ENCODE measurements around the gene VPREB1.
"Not testable (repeated sequence)": the region's sequence is repeated elsewhere in the genome, so short reads cannot be mapped to it uniquely, and the experiment has no call there.

VPREB1 gene

GRCh38 chr22:22245935-22246525 lies 1.4 kb downstream of the VPREB1 start:
- H3K4me3 ChIP-seq, result no peak overlapping the region
- in situ Hi-C loops (cut with MboI; ENCODE audit: low sequenced_read_pairs), result no loop called here
- H3K27me3 ChIP-seq (ENCODE audit: low read depth), result 0 out of 2 replicates have a peak, but pooled peaks cover 4% of the 10 kb centered on the region
- H3K36me3 ChIP-seq (replicated peaks), result no peaks in the 10 kb centered on the region
- no peaks in the 10 kb centered on the region for H3K4me1 ChIP-seq
- H3K9me3 ChIP-seq, result no peaks in the 10 kb centered on the region
- DNase-seq (ENCODE audit: low spot score in 2 of 2), result no peak

DNA sequence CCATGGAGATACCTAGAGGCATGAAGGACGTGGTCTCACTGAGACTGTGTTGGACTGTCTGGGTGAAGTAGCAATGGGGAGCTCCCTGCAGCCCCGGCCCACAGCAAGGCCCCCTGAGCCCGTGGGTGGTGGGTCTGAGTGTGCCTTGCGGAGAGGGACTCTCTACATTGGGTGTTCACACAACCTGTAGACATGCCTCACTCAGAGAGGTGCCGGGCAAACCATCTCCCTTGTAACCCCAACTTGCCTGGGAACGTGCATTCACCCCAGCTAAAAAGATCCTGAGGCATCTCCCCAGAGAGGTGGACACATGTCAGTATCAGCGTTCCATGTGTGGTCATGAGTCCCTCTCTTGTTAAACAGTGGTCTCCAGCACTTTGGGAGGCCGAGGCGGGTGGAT lies 2.1 kb downstream of the VPREB1 start:
- Histone ChIP-seq H3K4me1 (no peaks in the 10 kb centered on the region), H3K4me3 (no peak overlapping the region), H3K9me3 (no peaks in the 10 kb centered on the region), H3K36me3 (replicated peaks) (no peaks in the 10 kb centered on the region), H3K27me3 (ENCODE audit: low read depth) (0 out of 2 replicates have a peak, but pooled peaks cover 4% of the 10 kb centered on the region)
- no peak for DNase-seq (ENCODE audit: low spot score in 2 of 2)
- in situ Hi-C loops (cut with MboI; ENCODE audit: low sequenced_read_pairs), result no loop called here

DNA sequence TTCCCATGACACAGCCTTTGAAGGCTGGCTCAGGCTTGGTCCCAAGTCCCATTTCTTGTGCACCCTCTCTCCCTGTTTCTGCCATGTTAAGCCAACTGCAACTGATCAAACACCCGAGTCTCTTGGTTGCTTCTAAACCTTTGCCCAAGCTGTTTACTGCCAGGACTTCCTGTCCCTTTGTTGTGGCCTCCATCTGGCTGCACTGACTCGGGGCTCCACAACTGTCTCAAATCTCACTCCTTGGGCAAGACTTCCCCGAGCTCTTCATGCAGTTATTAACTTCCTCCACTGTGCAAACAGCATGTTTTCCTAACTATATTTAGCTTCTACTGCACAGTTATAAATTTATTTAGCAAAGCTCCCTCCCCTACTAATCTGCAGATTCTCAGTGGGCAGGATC lies 4.3 kb downstream of the VPREB1 start:
- Histone ChIP-seq H3K9me3 (no peaks in the 10 kb centered on the region), H3K27me3 (ENCODE audit: low read depth) (0 out of 2 replicates have a peak, but pooled peaks cover 4% of the 10 kb centered on the region), H3K4me3 (no peak overlapping the region), H3K36me3 (replicated peaks) (no peaks in the 10 kb centered on the region), H3K4me1 (no peaks in the 10 kb centered on the region)
- in situ Hi-C loops (cut with MboI; ENCODE audit: low sequenced_read_pairs), result no loop called here
- no peak for DNase-seq (ENCODE audit: low spot score in 2 of 2)

GRCh38 chr22:22250651-22251050 lies 6.1 kb downstream of the VPREB1 start:
- DNase-seq (ENCODE audit: low spot score in 2 of 2); in situ Hi-C loops (cut with MboI; ENCODE audit: low sequenced_read_pairs); H3K4me3 ChIP-seq; H3K36me3 ChIP-seq (replicated peaks); H3K9me3 ChIP-seq; H3K4me1 ChIP-seq; H3K27me3 ChIP-seq (ENCODE audit: low read depth): not testable (repeated sequence)

DNA sequence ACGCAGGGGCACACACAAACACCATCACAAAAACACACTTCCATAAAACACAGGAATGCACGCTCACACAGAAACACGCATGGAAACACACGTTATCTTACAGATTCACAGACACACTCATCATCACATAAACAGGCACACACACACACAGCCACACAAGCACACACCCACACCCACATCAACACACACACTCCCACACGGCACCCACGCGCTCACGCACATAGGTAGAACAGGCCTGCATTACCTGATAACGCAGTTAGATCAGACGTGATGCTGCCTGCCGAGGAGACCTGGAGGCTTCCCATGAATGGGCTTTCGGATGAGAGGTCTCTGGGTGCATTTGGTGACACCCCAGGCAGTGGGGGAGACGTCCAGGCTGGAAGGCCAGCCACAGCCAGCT lies 11.5 kb downstream of the VPREB1 start:
- in situ Hi-C loops (cut with MboI; ENCODE audit: low sequenced_read_pairs); H3K36me3 ChIP-seq (replicated peaks); H3K4me3 ChIP-seq; H3K27me3 ChIP-seq (ENCODE audit: low read depth); H3K9me3 ChIP-seq; DNase-seq (ENCODE audit: low spot score in 2 of 2); H3K4me1 ChIP-seq: not testable (repeated sequence)

GRCh38 chr22:22258597-22259415 lies 14.2 kb downstream of the VPREB1 start:
- H3K36me3 ChIP-seq (replicated peaks); H3K4me3 ChIP-seq; H3K9me3 ChIP-seq; in situ Hi-C loops (cut with MboI; ENCODE audit: low sequenced_read_pairs); H3K4me1 ChIP-seq; H3K27me3 ChIP-seq (ENCODE audit: low read depth); DNase-seq (ENCODE audit: low spot score in 2 of 2): not testable (repeated sequence)

DNA sequence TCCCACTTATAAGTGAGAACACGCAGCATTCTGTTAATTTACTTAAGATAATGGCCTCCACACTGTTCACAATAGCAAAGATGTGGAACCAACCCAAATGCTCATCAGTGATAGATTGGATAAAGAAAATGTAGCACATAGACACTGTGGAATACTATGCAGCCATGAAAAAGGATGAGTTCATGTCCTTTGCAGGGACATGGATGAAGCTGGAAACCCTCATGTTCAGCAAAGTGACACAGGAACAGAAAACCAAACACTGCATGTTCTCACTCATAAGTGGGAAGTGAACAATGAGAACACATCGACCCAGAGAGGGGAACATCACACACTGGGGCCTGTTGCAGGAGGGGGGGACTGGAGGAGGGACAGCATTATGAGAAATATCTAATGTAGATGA lies 15.6 kb downstream of the VPREB1 start:
- H3K9me3 ChIP-seq; in situ Hi-C loops (cut with MboI; ENCODE audit: low sequenced_read_pairs); H3K36me3 ChIP-seq (replicated peaks); DNase-seq (ENCODE audit: low spot score in 2 of 2); H3K4me1 ChIP-seq; H3K4me3 ChIP-seq; H3K27me3 ChIP-seq (ENCODE audit: low read depth): not testable (repeated sequence)

DNA sequence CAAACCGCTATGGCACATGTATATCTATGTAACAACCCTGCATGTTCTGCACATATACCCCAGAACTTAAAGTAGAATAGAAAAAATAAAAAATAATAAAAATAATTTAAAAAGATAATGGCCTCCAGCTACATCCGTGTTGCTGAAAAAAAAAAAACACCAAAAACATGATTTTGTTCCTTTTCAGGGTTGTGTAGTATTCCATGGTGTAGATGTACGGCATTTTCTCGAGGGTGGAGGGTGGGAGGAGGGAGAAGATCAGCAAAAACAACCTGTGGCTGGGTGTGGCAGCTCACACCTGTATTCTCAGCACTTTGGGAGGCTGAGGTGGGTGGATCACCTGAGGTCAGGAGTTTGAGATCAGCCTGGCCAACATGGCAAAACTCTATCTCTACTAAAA lies 16.0 kb downstream of the VPREB1 start:
- DNase-seq (ENCODE audit: low spot score in 2 of 2); H3K27me3 ChIP-seq (ENCODE audit: low read depth); H3K9me3 ChIP-seq; H3K36me3 ChIP-seq (replicated peaks); in situ Hi-C loops (cut with MboI; ENCODE audit: low sequenced_read_pairs); H3K4me1 ChIP-seq; H3K4me3 ChIP-seq: not testable (repeated sequence)

DNA sequence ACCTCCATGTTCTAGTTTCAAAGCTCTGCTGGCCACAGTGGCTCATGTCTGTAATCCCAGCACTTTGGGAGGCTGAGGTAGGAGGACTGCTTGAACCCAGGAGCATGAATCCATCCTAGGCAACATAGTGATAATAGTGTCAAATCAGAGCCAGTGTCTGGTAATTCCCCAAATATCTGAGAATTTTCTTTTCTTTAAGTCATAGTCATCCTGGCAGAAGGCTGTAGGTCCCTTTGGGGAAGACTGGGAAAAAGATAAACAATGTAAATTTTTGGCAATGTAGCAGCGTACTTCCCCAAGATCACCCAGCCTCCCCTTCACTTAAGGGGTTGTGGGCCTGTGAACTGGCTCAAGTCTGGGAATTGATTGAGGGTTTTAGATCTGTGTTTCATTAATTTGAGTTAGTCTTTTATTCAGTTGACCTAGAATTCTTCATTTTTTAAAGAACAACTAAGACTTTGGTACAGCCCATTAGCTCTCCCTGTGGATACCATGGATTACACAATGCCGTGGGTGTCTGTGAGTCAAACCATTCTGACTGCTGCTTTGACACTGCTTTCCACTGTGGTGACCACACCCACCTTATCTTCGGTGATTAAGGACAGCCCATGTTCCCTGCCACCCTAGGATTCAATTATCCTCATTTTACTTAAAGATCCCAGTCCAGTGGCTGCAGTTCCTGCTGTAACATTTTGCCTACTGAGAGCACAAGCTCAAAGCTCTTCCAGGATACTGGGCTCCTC lies 17.9 kb downstream of the VPREB1 start:
- H3K27me3 ChIP-seq (ENCODE audit: low read depth); H3K4me1 ChIP-seq; DNase-seq (ENCODE audit: low spot score in 2 of 2); H3K4me3 ChIP-seq; H3K9me3 ChIP-seq; in situ Hi-C loops (cut with MboI; ENCODE audit: low sequenced_read_pairs); H3K36me3 ChIP-seq (replicated peaks): not testable (repeated sequence)

- H3K9me3 ChIP-seq; in situ Hi-C loops (cut with MboI; ENCODE audit: low sequenced_read_pairs); H3K4me1 ChIP-seq; H3K27me3 ChIP-seq (ENCODE audit: low read depth); DNase-seq (ENCODE audit: low spot score in 2 of 2); H3K36me3 ChIP-seq (replicated peaks); H3K4me3 ChIP-seq: not testable (repeated sequence)
Observed at GRCh38 chr22:22263823-22264222, 19.2 kb downstream of the VPREB1 start.

DNA sequence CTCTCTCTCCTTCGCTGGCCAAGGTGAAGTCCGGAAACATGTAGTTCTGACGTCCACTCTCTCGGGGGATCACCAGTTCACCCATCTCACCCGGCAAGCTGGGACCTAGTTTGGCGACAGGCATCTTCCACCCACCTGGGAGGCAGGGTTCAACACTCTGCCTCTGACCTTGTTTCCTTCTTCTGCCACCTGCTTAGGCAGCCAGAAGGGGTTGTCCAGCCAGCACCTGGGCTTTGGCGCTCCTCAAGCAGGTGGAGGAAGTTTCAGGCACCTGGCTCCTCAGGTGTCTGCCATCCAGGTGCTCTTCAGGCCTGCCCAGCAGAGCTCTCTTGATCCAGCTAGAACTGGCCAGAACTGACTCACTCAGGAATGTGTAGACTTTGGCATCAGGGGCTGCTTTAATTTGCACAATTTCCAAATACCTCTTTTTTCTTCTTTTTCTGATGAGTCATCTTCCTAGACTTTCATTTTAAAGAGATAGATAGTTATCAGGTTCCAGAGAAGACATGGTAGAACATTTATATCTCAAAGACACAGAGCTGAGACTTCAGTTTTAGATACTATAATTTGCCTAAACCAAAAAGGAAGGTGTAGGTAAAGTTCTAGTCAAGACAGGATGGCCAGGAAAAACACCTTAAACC lies 25.6 kb downstream of the VPREB1 start:
- H3K27me3 ChIP-seq (ENCODE audit: low read depth); H3K36me3 ChIP-seq (replicated peaks); in situ Hi-C loops (cut with MboI; ENCODE audit: low sequenced_read_pairs); DNase-seq (ENCODE audit: low spot score in 2 of 2); H3K9me3 ChIP-seq; H3K4me1 ChIP-seq; H3K4me3 ChIP-seq: not testable (repeated sequence)

- H3K4me1 ChIP-seq, result not testable (repeated sequence)
Observed at GRCh38 chr22:22277423-22277822, 32.8 kb downstream of the VPREB1 start.

GRCh38 chr22:22284962-22285756 lies 40.6 kb downstream of the VPREB1 start:
- H3K4me1 ChIP-seq; H3K27me3 ChIP-seq (ENCODE audit: low read depth); H3K9me3 ChIP-seq; DNase-seq (ENCODE audit: low spot score in 2 of 2); in situ Hi-C loops (cut with MboI; ENCODE audit: low sequenced_read_pairs); H3K36me3 ChIP-seq (replicated peaks); H3K4me3 ChIP-seq: not testable (repeated sequence)

More at GRCh38 chr22:22277423-22277822, 32.8 kb downstream of the VPREB1 start:
- H3K9me3 ChIP-seq; DNase-seq (ENCODE audit: low spot score in 2 of 2); H3K27me3 ChIP-seq (ENCODE audit: low read depth); in situ Hi-C loops (cut with MboI; ENCODE audit: low sequenced_read_pairs); H3K36me3 ChIP-seq (replicated peaks); H3K4me3 ChIP-seq: not testable (repeated sequence)
